SK-N-SH (cell line): ENCODE results near the gene ACRBP.

Experiments used
- GATA2 ChIP-seq: sonication (generic); formaldehyde crosslinking; IDR thresholded peaks from 2 replicates; pipeline ENCODE4 v1.5.0; 2020; ENCODE audit warnings: mild to moderate bottlenecking, missing genetic modification reagents
- RFX5 ChIP-seq: IDR thresholded peaks from 2 replicates; pipeline ENCODE4 v1.6.1; 2012; ENCODE audit warnings: mild to moderate bottlenecking, improper control_type of control experiment, low read length
- SMC3 ChIP-seq: IDR thresholded peaks from 2 replicates; pipeline ENCODE4 v1.6.1; 2012; ENCODE audit warnings: low read depth, low read length, improper control_type of control experiment
- TF ChIP-seq, protein P1 (sequence below): fragments of 200-600 bp; sonication (generic); IDR thresholded peaks from 2 replicates; pipeline ENCODE4 v1.6.1; 2017; ENCODE audit warnings: antibody characterized with exemption, mild to moderate bottlenecking, moderate library complexity

DNA sequence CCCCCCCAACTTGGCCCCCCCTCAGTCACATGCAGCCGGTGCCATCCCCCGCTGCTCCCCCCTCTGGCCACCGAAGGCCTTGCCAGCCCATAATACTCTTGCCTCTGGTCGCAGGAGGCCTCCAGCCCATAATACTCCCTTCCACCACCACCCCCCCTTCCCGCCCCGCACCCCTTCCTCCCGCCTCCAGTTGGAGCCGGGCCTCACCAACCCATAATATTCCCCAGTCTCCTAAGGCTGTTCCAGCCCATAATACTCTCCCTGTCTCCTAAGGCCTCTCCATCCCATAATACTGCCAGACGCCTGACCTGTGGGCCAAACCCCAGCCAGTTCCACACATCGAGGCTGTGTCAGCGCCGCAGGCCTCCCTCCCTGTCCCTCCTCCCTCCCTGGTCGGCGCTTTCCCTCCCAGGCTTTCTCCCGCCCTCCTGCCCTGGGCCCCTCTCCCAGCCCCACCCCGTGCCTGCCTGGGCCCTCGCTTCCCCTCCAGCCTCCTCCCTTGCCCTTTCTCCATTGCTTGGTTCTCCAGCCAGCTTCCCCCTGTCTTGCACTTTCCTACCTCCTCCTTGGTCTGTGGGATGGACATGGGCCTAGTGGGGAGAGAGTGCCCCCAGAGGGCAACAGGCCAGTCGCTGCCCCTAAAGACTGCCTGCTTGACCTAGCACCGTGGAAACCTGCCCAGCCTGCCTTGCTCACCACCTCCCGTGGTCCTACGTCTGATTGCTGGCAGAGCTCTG, 33.3 kb downstream of the ACRBP start:
- TF ChIP-seq, protein P1, sequence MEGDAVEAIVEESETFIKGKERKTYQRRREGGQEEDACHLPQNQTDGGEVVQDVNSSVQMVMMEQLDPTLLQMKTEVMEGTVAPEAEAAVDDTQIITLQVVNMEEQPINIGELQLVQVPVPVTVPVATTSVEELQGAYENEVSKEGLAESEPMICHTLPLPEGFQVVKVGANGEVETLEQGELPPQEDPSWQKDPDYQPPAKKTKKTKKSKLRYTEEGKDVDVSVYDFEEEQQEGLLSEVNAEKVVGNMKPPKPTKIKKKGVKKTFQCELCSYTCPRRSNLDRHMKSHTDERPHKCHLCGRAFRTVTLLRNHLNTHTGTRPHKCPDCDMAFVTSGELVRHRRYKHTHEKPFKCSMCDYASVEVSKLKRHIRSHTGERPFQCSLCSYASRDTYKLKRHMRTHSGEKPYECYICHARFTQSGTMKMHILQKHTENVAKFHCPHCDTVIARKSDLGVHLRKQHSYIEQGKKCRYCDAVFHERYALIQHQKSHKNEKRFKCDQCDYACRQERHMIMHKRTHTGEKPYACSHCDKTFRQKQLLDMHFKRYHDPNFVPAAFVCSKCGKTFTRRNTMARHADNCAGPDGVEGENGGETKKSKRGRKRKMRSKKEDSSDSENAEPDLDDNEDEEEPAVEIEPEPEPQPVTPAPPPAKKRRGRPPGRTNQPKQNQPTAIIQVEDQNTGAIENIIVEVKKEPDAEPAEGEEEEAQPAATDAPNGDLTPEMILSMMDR, result peak; percentile 43
- TF ChIP-seq RFX5, result no peak
- TF ChIP-seq GATA2 (CRISPR knock-in tag), result no peak
- TF ChIP-seq SMC3, result no peak
